Left ventricle myocardium inferior (tissue), 1 donor: ENCODE data around the gene PLD2. TPM values are rescaled to one million over a fixed set of nuclear protein-coding genes. Genes with fewer than 3 reads are reported as not detected.

Source experiments
- DNase-seq: peaks from one replicate; pipeline ENCODE4 v3.0.0-alpha.2; 2020
- H3K27ac ChIP-seq: fragments of 200-600 bp; replicated peaks from 2 replicates; pipeline ENCODE4 v1.8.0; 2021
- H3K27me3 ChIP-seq: fragments of 200-600 bp; 2 replicates; pipeline ENCODE4 v1.8.0; 2021; ENCODE audit warnings: low read depth
- H3K36me3 ChIP-seq: fragments of 200-600 bp; 2 replicates; pipeline ENCODE4 v1.8.0; 2021
- H3K4me1 ChIP-seq: fragments of 200-600 bp; 2 replicates; pipeline ENCODE4 v1.8.0; 2021
- H3K4me3 ChIP-seq: fragments of 200-600 bp; 2 replicates; pipeline ENCODE4 v1.8.0; 2021; ENCODE audit warnings: mild to moderate bottlenecking, moderate library complexity
- H3K9me3 ChIP-seq: fragments of 200-600 bp; replicated peaks from 2 replicates; pipeline ENCODE4 v1.8.0; 2021
- CTCF ChIP-seq: fragments of 200-600 bp; IDR thresholded peaks from 2 replicates; pipeline ENCODE4 v1.8.0; 2021; ENCODE audit warnings: antibody characterized with exemption, mild to moderate bottlenecking, borderline replicate concordance
- intact Hi-C: fragments of 100-400 bp; cut with micrococcal nuclease; formaldehyde crosslinking; loops from one replicate; pipeline ENCODE4 v1.11.0; 2022
- total RNA-seq: library from RNA; stranded (reverse); fragmentation: NEBNext Ultra II Directional; extraction: Animal tissue kit (Norgen Biotek cat#: 25700); gene quantifications from one replicate; pipeline ENCODE4 v1.2.1, GENCODE V29; 2021
- donor health status: DM: no; HTN: yes; CAD: no; lungs with severe emphysema.

Gene PLD2
- total RNA-seq, 1 donor from 2014 or later, result 11.2 TPM

DNA sequence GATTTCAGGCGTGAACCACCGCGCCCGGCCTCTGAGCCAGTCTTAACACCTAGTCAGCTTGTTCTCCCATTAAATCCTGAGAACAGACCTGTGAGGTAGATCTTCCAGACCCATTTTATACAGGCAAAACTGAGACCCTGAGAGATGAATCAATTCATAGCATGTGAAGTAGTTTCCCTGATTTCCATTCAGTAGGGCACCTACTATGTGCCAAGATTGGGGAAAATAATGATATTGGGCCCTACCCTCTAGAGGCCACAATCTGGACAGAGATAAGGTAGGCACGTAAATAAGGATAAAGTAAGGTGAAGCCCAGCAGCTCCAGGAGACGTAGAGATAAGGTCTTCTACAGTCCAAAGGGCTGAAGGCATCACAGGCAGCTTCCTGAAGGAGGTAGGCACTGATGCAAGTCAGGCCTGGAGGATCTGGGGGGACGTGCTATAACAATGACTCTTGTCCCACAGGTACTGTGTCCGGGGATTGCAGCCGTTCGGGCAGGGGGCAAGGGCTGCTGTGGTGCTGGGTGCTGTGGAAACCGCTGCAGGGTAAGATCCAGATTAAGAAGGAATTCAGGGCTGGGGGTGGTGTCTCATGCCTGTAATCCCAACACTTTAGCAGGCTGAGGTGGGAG, 26.5 kb upstream of the PLD2 start:
- no peak for TF ChIP-seq CTCF
- H3K27me3 ChIP-seq, result peaks cover 98% of the 10 kb centered on the region
- H3K9me3 ChIP-seq, result no peaks in the 10 kb centered on the region
- intact Hi-C loops, result no loop called here
- no peak for DNase-seq
- H3K36me3 ChIP-seq, result no peaks in the 10 kb centered on the region
- H3K4me1 ChIP-seq, result peaks cover 5% of the 10 kb centered on the region
- no peak overlapping the region for H3K27ac ChIP-seq
- no peak overlapping the region for H3K4me3 ChIP-seq

DNA sequence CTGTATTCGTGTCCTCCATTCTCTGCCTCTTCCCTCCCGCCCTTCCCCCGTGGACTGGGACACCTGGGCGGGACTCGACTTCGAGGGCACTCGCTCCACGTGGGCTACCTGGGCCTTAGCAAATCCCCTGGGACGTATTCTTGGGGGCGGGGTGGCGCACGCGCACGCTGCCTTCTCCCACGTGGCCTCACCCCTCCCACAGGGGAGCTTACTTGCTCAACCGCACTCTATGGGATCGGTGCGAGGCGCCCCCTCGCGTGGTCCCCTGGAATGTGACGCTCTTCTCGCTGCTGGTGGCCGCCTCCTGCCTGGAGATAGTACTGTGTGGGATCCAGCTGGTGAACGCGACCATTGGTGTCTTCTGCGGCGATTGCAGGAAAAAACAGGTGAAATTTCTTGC, 24.3 kb upstream of the PLD2 start:
- intact Hi-C loops, result no loop called here
- H3K4me3 ChIP-seq, result no peak overlapping the region
- peaks cover 27% of the 10 kb centered on the region for H3K4me1 ChIP-seq
- no peak overlapping the region for H3K27ac ChIP-seq
- H3K9me3 ChIP-seq, result no peaks in the 10 kb centered on the region
- H3K36me3 ChIP-seq, result no peaks in the 10 kb centered on the region
- DNase-seq, result no peak
- no peak for TF ChIP-seq CTCF
- H3K27me3 ChIP-seq, result peaks cover 88% of the 10 kb centered on the region

- intact Hi-C loops, result loop anchor here (5.0 kb wide), 1 partner anchor 102 kb away; no protein-coding TSS in a partner anchor
- H3K4me3 ChIP-seq, result peak overlapping the region; percentile 57
- no peak for DNase-seq
- H3K27me3 ChIP-seq, result peaks cover 60% of the 10 kb centered on the region
- H3K27ac ChIP-seq, result no peak overlapping the region
- H3K36me3 ChIP-seq, result no peaks in the 10 kb centered on the region
- H3K9me3 ChIP-seq, result no peaks in the 10 kb centered on the region
- peaks cover 52% of the 10 kb centered on the region for H3K4me1 ChIP-seq
- no peak for TF ChIP-seq CTCF
Measured at GRCh38 chr17:4785311-4786105, 21.4 kb upstream of the PLD2 start.

- intact Hi-C loops, result loop anchor here (5.0 kb wide), 1 partner anchor 101 kb away; no protein-coding TSS in a partner anchor
- no peaks in the 10 kb centered on the region for H3K36me3 ChIP-seq
- H3K27ac ChIP-seq, result no peak within 1 kb of the TSS
- H3K4me3 ChIP-seq, result peak within 1 kb of the TSS; percentile 57
- peaks cover 54% of the 10 kb centered on the region for H3K27me3 ChIP-seq
- no peaks in the 10 kb centered on the region for H3K9me3 ChIP-seq
- H3K4me1 ChIP-seq, result peaks cover 55% of the 10 kb centered on the region
- no peak for TF ChIP-seq CTCF
- DNase-seq, result no peak
Measured at GRCh38 chr17:4786106-4786511, 20.8 kb upstream of the PLD2 start, which contains the start of gene VMO1. Gene VMO1 (minus strand): TSS chr17:4786364. CDS start chr17:4786352, 12 bp downstream.

- Histone ChIP-seq H3K4me1 (peaks cover 55% of the 10 kb centered on the region), H3K9me3 (no peaks in the 10 kb centered on the region), H3K36me3 (no peaks in the 10 kb centered on the region), H3K4me3 (peak overlapping the region; percentile 57), H3K27me3 (peaks cover 50% of the 10 kb centered on the region), H3K27ac (no peak overlapping the region)
- DNase-seq, result no peak
- intact Hi-C loops, result loop anchor here (5.0 kb wide), 1 partner anchor 101 kb away; no protein-coding TSS in a partner anchor
- no peak for TF ChIP-seq CTCF
Measured at GRCh38 chr17:4786516-4786915, 20.4 kb upstream of the PLD2 start.
